KG1 (cell line): Measurements from ENCODE around the gene NR3C1.

ENCODE experiments used
- DNase-seq: peaks from one replicate; lab custom pipeline; 2025; lab: John Stamatoyannopoulos, UW

Gene NR3C1

GRCh38 chr5:143309661-143310431 lies 93.6 kb downstream of the NR3C1 start:
- no peak for DNase-seq

- no peak for DNase-seq
Measured at GRCh38 chr5:143308731-143309130, 94.8 kb downstream of the NR3C1 start.

DNA sequence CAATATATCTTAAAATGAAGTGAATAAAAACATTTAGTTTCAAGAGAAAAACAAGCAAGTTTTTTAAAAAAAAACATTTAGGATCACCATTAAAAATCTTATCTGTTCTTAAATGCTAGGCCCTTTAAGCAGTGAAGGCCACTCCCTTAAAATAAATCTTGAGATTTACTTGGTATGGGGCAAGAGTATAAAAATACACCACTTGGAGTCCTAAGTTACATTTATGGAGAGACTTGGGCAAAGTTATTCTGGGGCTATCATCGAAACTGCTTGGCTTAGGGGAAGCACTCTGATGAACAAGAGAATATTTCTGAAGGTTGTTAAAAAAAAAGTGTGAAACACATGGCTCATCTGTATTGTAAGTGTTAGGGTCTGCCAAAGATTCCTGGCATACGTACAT lies 97.4 kb downstream of the NR3C1 start:
- DNase-seq = no peak

DNA sequence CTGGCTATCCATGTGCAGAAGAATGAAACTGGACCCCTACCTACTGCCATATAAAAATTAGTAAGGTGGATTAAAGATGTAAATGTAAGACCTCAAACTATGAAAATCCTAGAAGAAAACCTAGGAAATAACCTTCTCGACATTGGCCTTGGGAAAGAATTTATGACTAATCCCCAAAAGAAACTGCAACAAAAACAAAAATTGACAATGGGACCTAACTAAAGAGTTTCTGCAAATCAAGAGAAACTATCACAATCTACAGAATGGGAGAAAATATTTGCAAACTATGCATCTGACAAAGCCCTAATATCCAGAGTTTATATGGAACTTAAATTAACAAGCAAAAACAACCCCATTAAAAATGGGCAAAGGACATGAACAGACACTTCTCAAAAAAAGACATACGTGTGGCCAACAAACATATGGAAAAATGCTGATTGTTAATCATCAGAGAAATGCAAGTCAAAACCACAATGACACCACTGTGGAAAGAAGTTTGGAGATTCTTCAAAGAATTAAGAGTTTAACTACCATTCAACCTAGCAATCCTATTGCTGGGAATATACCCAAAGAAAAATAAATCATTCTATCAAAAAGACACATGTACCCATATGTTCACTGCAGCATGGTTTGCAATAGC lies 98.5 kb downstream of the NR3C1 start:
- no peak for DNase-seq

DNA sequence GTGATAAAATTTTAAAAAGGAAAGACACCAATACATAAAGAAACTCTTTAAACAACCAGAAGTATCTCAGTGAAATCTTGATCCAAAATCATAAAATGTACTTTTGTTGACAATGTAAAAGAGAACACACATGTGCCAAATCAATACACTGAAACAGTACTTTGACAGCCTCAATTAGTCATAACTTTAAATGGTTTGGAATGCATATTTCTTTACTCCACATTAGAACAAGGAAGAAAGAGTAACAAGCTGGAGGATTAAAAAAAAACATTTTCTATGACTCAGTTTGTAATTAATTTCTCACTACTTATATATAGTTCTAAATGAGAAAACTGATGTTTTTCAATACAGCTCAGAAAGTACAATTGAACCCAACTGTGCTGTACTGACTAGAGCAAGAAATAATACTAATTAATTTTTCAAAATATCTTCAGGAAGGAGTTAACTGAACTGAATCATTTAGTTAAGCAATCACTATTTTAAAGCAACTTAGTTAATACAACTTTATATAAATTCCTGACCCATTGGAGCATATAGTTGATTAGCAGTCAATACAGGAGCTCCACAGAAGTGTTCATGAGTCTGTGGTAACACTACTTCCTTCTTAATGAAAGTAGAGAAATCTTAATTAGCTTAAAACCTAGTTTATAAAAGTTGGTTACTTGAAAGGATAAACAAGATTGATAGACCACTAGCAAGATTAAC lies 101.0 kb downstream of the NR3C1 start:
- DNase-seq = no peak

GRCh38 chr5:143297756-143298155 lies 105.7 kb downstream of the NR3C1 start:
- no peak for DNase-seq

DNA sequence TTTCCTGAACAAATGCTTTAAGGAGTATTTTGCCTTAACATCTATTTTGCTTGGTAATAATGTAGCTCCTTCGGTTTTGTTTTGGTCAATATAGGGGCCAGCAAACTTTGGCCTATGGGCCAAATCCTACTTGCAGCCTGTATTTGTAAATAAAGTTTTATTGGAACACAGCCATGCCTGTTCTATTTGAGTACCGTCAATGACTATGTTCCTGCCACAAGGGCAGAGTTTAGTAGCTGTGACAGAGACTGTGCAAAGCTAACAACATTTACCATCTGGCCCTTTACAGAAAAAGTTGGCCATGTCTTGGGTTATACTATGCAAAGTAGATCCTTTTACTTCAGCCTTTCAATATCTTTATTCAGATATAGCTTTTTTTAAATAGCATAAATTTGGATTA lies 113.4 kb downstream of the NR3C1 start:
- DNase-seq = no peak

GRCh38 chr5:143284521-143284920 lies 119.0 kb downstream of the NR3C1 start:
- no peak for DNase-seq

GRCh38 chr5:143284002-143284401 lies 119.5 kb downstream of the NR3C1 start:
- DNase-seq = no peak

DNA sequence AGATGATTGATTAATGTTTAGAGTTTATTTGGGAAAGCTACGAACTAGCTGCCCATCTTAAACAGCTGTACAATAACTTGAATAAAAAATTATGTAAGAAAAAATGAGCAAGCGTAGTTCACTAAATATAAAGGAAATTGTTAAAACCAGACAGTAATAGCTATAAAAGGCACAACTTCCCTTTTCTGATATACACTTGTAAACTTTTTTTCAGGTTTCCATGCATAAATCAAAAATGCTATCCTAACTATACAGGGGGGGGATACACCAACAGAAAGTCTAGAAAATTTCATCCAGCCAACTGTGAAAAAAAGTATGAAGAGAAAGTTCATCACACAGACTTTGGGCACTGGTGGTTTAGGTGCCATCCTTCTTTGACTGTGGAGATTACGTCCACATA lies 122.3 kb downstream of the NR3C1 start:
- no peak for DNase-seq

DNA sequence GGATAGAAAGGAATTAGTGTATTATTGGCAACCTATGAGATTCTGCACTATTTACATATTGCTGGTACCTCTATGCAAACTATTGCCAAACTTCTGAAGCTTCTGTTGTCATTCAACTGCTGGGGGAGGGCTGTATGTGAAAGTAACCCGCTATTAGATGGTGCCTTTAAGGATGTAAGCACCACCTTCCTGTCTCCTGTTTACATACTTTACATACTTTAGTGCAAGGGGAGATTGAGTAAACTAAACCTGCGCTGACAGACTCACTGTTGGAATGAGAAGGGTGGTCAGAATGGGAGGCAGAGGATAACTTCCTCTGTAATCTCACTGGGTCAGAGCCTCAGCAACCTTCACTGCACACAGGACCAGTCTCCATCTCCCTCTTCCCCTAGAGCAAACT lies 123.8 kb downstream of the NR3C1 start:
- DNase-seq = no peak

DNA sequence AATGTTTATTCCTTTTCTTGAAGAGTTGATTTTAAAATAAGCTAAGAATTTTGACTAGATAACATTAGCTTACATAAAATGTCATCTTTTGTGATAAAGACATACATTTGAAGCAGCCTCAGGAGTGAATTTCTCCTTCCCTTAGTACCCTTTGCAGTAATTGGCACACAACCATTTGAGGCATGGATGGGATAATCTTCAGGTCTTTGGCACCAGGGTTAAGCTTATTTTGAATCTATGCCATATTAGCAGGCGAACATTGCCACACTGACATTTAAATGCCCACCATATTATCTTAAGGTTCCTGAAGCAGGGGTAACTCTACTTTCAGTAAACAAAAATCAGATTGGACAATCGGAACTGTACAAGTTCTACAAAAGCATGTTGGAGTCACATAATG lies 126.0 kb downstream of the NR3C1 start:
- no peak for DNase-seq

- no peak for DNase-seq
Measured at GRCh38 chr5:143275512-143276363, 127.7 kb downstream of the NR3C1 start.

GRCh38 chr5:143274952-143275351 lies 128.5 kb downstream of the NR3C1 start:
- DNase-seq = no peak

DNA sequence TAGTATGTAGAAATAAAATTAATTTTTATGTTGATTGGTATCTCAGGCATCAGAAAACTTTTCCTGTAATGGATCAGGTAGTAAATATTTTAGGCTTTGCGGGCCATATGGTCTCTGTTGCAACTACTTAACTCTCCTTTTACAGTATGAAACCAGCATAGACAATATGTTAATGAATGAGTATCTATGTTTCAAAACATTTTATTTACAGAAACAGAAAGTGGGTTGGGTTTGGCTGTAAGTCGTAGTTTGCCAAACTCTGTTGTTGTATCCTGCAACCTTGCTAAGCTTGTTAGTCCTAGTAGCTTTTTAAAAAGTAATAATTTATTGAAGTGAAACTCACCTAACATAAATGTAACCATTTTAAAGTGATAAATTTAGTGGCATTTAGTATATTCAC lies 132.1 kb downstream of the NR3C1 start:
- DNase-seq = no peak

DNA sequence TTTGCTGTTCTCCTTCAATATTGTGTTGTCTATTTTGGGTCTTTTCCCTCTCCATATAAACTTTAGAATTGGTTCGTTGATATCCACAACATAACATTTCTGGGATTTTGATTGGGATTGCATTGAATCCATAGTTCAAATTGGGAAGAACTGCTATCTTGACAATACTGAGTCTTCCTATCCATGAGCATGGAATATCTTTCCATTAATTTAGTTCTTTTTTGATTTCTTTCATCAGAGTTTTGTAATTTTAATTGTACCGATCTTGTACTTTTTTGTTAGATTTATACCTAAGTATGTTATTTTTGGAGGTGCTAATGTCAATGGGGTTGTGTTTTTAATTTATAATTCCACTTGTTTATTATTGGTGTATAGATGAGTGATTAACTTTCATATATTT lies 135.1 kb downstream of the NR3C1 start:
- no peak for DNase-seq

DNA sequence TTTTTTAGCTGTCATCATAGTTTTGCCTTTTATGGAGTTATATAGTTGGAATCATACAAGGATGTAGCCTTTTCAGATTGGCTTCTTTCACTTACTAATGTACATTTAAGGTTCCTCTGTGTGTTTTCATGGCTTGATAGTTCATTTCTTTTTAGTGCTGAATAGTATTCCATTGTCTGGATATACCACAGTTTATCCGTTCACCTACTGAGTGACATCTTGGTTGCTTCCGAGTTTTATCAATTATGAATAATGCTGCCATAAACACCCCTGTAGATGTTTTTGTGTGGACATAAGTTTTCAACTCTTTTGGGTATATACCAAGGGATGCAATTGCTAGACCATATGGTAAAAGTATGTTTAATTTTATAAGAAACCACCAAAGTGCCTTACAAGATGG lies 136.3 kb downstream of the NR3C1 start:
- DNase-seq = no peak

DNA sequence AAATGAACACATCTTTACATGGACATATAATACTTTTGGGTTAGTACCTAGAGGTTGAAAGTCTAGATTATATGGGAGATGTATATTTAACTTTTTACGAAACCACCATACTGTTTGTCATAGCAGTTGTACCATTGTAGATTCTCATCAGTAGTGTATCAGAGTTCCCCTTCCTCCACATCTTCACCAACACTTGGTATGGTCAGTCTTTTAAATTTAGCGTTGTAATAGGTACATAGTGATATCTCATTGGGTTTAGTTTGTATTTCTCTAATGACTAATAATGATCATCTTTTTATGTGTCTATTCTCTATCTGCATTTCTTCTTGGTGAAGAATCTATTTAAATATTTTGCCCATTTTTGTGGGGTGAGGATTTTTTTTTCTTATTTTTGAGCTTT lies 137.5 kb downstream of the NR3C1 start:
- no peak for DNase-seq

GRCh38 chr5:143263272-143263810 lies 140.1 kb downstream of the NR3C1 start:
- DNase-seq = no peak

- DNase-seq = no peak
Measured at GRCh38 chr5:143262393-143263174, 140.9 kb downstream of the NR3C1 start.

DNA sequence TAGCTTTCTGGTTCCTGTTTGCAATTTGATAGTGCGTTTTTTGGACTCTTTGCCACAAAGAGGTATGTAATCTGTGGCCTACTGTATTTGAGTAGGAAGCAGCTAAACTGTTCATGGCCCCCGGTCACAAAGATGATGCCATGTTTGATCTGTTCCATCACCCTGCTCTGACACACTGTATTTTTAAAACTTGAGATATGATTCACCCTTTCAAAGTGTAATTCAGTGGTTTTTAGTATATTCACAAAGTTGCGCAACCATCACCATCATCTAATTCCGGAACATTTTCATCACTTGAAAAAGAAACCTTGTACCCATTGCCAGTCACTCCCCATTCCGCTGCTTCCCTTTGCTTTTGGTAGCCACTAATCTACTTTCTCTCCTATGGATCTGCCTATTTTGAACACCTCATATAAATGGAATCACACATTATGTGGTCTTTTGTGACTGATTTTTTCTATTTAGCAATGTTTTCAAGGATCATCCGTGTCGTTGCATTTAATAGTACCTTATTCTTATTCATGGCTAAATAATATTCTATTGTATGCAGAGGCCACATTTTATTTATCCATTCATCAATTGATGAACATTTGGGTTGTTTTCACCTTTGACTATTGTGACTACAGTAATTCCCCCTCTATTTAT lies 141.6 kb downstream of the NR3C1 start:
- DNase-seq = no peak
